HUDEP-2 (cell line): ENCODE data around the gene SERPINA12.

Experiments used
- DNase-seq, 76 experiments: peaks; one replicate each; lab custom pipeline; 2025; ENCODE audit not compliant: unreplicated experiment in 76 of 76; lab: John Stamatoyannopoulos, UW

Gene SERPINA12

GRCh38 chr14:94467728-94468520, 41.3 kb downstream of the SERPINA12 start:
- no peak for DNase-seq

- no peak for DNase-seq
Observed at GRCh38 chr14:94466706-94467370, 42.4 kb downstream of the SERPINA12 start.

GRCh38 chr14:94465042-94465441, 44.2 kb downstream of the SERPINA12 start:
- DNase-seq, result no peak

GRCh38 chr14:94464290-94464689, 45.0 kb downstream of the SERPINA12 start:
- no peak for DNase-seq

- no peak for DNase-seq
Observed at GRCh38 chr14:94462763-94463572, 46.3 kb downstream of the SERPINA12 start.

GRCh38 chr14:94462219-94462551, 47.1 kb downstream of the SERPINA12 start:
- no peak for DNase-seq

GRCh38 chr14:94461526-94462218, 47.6 kb downstream of the SERPINA12 start:
- DNase-seq, result no peak

- DNase-seq, result no peak
Observed at GRCh38 chr14:94460631-94461416, 48.4 kb downstream of the SERPINA12 start.

- DNase-seq, result no peak
Observed at GRCh38 chr14:94458558-94459205, 50.6 kb downstream of the SERPINA12 start.

GRCh38 chr14:94458096-94458495, 51.2 kb downstream of the SERPINA12 start:
- DNase-seq, result no peak

- no peak for DNase-seq
Observed at GRCh38 chr14:94455928-94456327, 53.3 kb downstream of the SERPINA12 start.

GRCh38 chr14:94451826-94452225, 57.4 kb downstream of the SERPINA12 start:
- DNase-seq, result no peak

GRCh38 chr14:94451091-94451771, 58.0 kb downstream of the SERPINA12 start:
- DNase-seq, result no peak

- DNase-seq, result no peak
Observed at GRCh38 chr14:94450722-94451090, 58.6 kb downstream of the SERPINA12 start.

- no peak for DNase-seq
Observed at GRCh38 chr14:94449930-94450329, 59.3 kb downstream of the SERPINA12 start.

GRCh38 chr14:94448071-94448808, 61.0 kb downstream of the SERPINA12 start:
- no peak for DNase-seq

GRCh38 chr14:94447206-94447605, 62.1 kb downstream of the SERPINA12 start:
- no peak for DNase-seq

- no peak for DNase-seq
Observed at GRCh38 chr14:94446126-94446525, 63.1 kb downstream of the SERPINA12 start.
